GM18526 (cell line): ENCODE measurements around the gene AIFM2.

Experiments
- POLR2A ChIP-seq: IDR thresholded peaks from 3 replicates; pipeline ENCODE4 v1.6.1; 2011; ENCODE audit not compliant: insufficient read length; ENCODE audit errors: extremely low read depth

Gene AIFM2

DNA sequence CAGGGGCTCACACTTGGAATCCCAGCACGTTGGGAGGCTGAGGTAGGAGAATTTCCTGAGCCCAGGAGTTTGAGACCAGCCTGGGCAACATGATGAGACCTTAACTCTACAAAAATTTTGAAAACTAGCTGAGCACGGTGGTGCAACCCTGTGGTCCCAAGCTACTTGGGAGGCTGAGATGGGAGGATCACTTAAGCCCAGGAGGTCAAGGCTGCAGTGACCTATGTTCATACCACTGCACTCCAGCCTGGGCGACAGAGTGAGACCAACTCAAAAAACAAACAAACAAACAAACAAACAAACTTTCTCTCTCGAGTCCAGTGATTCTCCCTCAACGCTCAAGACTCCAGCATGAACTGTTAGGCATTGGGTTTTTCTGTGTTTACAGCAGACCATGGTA, 15.9 kb upstream of the AIFM2 start:
- TF ChIP-seq POLR2A = no peak

DNA sequence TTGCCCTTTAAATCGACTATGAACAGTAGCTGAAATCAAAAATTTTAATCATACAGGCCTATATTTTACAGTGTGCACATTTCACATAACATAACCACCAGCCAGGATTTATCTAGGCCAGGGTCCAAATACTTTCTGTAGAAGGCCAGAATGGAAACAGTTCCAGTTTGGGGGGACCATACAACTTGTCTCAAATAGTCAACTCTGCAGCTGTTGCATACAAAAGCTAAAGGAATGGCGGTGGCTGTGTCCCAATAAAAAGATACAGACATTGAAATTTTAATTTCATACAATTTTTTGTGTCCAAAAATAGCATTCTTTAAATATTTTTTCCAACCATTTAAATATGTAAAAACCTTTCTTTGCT, 14.6 kb upstream of the AIFM2 start:
- no peak for TF ChIP-seq POLR2A

DNA sequence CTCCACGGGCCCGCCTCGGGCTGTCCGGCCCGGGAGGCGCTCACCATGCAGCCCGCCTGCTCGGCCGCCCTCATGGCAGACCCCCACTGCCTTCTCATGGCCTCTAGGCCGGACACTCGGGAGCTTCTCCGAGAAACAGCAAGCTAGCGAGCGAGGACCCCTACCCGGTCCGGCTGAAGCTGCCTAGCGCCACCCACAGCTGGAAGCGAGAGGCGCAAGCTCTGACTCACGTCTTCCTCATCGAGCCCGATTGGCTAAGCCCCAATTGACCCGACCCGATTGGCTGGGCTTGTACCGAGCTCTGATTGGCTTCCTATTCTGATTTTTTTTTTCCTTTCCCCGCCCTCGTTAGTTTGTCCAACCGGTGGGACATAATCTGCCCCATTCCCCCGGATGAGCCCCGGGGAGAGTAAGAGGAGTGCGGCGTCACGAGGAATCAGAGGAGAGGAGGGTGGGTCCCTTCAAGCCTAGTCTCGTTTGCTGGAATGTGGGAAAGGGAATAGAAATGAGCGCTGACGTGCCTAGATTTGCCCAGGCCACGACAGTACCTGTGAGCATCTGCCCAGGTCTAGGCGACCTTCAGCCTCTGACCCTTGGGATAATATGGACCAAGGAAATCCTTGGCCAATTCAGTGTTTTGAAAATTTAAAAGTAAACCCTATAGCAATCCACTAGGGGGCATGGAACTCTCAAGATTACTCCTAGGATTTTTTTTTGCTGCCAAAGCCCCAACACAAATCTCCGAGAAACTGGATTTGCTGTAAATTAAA, 14.0 kb upstream of the AIFM2 start, which contains the start of gene TYSND1:
TYSND1 (minus strand) TSS at position 212 of the 770 bp plus-strand sequence; CDS start at position 98, 114 bp downstream.
- TF ChIP-seq POLR2A = peak; percentile 78

DNA sequence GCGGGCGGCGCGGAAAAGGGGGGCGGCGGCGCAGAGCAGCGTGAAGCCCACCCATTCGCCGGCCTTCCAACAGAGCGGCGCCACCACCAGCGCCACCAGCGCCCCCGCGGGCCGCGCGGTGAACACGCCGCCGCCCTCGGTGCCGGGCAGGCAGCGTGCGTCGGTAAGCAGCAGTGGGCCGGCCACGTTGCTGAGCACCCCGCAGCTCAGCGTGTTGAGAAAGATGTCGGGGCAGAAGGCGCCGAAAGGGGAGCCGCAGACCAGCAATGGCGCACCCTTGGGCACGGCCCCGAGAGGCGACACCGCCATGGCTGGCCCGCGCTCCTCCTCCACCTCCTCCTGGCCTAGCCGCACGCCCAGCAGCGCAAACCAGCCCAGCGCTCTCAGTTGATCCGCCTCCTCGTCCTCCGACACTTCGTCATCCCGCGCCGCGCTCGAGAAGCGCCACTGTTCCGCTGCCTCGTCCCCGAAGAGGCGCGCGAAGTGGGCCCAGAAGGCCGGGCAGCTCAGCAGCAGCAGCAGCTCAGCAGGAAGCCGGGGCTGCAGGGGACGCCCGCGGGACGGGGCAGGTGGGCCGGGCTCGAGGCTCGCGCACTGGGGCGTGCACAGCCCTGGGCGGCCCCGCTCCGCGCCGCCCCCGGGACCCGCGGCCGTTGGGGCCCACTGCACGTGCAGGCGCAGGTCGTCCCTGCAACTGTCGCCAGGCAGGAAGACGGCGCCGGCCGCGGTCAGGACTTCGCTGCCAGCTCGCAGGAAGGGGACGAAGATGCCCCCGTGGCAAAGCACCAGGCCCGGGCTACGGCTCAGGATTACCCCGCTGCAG, 13.3 kb upstream of the AIFM2 start:
- TF ChIP-seq POLR2A = peak; percentile 34

DNA sequence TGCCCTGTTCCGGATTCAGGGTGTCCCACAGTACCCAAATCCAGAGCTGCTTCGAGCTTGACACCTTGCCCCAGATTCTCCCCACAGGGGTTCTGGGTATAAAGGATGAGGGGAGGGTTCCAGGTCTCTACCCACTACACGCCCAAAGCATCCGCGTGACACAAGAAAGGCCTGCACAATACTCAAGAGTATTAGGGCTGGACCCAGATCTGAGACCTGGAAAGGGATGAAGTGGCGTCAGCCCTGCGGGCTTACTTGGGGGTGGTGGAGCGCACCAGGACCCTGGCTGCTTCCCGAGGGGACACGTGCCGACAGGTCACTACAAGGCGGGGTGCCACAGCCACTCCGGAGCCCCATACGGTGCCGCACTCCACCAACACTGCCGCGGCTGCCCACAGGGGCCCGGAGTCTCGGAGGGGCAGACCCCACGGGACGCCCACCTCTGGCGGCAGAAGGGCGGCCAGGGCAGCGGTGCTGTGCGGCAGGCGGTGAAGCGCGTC, 12.6 kb upstream of the AIFM2 start:
- no peak for TF ChIP-seq POLR2A

DNA sequence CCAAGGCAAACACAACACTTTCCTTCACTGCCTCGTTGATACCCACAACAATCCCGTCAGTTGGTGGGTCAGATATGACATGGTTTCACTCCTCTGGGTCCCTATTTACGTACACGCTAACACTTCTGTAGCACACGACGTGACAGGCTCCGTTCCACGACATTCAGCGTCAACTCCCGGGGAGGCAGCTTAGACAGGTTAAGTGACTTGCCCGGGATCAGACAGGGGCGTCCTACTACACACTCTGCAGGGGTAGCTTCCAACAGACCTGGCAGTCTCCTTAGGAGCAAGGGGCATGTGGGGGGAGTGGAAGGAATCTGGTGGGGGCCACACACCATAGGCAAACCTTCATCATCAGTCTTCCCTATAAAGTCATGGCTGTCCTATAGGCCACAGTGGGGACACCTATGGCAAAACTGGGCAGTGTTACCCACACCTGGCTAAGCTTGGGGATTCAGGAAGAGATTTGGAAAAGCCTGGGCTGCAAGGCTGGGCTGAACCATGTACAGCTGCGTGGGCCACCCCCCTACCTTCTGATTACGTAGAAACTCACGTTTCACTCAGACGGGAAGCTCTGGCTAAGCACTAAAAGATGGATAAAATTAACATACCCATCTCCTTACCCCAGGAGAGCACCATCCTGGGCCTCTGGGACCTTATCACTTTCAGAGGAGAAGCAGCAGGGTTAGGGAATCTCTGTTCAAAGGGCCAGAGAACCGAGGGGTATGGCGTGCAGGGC, 11.9 kb upstream of the AIFM2 start:
- TF ChIP-seq POLR2A = no peak

DNA sequence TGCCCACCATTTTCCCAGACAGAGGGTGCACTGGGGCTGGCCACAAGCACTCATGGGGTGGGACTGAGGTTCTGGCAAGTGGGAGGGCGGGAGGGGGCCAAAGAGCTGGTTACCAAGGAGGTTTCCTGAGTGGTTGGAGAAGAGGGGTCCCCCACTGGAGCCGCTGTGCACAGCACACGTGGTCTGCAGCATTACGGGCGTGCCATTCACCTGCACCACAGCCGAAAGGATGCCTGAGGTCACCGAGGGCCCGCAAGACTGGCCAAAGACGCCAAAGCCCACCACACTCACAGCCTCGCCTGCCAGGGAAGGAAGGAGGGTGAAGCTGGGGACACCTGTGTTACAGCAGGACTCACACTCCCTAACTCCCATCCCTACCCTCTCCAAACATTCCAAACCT, 9.9 kb upstream of the AIFM2 start:
- no peak for TF ChIP-seq POLR2A

DNA sequence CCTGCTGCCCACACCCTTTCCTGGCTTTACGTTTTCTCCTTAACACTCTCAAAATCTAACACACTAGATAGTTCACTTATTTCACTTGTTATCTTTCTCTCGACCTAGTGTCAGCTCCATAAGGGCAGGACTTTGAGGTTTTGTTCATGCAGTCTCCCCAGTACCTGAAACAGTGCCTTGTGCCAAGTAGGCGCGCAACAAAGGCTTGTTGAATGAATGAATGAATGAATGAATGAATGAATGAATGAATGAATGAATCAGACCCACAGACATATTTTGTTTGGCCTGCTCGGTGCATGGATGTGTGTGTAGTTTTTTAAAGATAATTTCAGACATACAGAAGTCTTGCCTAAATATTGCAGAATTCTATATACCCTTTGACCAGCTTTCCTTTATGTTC, 7.7 kb upstream of the AIFM2 start:
- no peak for TF ChIP-seq POLR2A

DNA sequence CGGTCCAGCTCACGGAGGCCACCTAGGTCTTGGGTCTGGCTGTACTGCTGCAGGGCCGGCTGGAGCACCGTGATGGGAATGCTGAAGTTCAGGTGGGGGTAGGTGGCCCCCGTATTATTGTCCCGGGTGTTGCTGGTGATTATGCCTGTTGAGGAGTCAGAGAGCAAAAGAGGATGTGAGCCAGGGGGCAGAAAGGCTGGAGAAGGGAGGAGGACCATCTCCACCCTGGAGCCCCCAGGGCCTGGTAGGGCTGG, 7.3 kb upstream of the AIFM2 start:
- no peak for TF ChIP-seq POLR2A

DNA sequence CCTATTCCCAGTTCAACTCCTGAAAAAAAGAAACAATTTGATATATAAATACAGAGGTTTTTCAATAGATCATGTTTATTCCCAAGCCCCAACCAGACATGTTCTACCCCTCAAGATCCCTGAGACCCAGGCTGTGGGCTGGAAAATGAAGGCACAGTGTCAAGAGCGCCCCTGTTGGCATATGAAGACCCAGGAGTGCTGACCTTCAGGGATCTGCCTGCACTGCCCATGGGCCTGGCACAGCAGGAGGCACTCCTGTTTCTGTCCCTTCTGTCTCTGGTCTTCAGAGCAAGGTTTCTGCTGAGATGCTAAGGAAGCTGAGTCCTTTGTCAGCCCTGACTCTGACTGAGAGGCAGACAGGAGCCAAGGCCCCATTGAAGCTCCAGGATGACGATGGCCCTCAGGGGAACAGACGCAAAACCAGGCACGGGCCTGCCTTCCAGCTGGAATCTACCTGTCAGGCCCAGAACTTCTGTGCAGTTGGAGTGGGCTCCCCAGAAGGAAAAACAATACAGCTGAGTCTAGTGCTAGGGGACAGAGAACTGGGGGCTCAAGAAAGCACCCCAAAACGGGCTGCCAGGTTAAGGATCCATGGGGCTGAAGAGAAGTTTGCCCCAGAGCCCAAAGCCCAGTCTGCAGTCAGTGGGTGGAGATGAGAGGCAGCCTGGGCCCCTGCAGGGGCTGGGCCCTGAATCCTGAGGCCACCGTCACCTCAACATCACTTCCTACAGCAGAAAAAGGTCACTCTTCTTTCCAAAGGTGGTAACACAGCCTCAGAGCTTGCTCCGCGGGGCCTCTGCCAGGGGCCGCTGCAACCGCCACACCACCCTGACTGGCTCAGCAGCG, 6.7 kb upstream of the AIFM2 start:
- TF ChIP-seq POLR2A = no peak

DNA sequence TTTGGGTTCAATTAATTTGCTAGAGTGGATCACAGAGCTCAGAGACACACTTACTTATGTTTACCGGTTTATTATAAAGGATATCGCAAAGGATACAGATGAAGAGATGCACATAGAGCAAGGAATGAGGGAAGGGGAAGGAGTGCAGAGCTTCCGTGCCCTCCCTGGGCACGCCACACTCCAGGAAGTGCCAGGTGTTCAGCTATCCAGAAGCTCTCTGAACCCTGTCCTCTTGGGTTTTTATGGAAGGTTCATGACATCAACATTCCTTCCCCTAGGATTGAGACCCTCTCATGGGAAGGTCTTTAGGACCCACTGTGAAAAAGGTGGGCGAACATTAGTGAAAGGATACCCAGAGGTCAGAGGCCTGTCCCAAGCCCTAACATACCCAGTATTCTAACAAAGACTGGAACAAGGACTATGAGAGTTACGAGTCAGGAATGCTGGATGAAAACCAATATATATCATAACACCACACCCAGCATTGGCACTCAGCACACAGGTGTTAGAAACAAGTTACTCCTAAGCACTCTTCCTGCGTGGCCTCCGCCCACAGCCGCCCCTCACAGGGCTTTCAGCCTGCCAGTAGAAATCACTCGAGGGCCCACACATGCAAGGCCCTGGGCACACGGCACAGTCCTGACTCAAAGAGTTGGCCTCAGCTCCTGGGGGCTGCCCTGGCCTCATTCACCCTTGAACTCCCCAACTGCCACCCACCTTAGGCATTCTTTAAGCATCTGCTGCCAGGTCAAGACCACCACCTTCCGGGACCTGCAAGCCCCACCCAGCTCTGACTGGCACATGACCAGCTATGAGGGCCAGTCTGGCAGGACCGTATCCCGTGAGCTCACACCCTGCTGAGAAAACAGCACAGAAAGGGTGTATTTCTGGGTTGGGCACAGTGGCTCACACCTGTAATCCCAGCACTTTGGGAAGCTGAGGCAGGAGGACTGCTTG, 5.6 kb upstream of the AIFM2 start:
- no peak for TF ChIP-seq POLR2A

DNA sequence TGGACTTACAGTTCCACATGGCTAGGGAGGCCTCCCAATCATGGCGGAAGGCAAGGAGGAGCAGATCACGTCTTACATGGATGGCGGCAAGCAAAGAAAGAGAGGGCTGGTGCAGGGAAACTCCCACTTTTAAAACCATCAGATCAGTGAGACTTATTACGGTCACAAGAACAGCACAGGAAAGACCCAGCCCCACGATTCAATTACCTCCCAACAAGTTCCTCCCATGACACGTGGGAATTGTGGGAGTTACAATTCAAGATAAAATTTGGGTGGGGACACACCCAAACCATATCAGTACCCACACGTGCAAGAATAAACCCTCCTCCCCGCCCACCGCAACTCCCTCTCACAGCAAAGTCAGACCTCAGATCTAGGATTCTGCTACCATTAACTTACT, 4.5 kb upstream of the AIFM2 start:
- no peak for TF ChIP-seq POLR2A

DNA sequence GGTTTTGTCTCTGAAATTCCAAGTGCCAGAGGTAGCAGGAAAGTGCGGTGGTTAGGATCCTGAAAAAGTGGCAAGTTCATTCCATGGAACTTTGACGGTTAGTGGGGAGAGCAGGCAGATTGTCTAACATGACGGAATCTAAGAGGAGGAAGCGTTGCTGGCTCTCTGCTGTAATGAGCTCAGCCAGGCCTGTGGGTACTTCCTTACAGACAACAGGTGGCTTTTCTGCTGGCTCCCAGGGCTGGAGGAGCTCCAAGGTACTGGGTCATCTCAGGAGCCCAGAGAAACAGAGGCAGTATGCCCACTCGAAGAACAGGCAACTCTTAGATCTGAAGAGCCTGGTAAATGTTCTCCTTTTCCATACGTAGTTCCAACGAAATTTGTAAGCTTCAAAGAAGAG, 3.1 kb upstream of the AIFM2 start:
- no peak for TF ChIP-seq POLR2A

DNA sequence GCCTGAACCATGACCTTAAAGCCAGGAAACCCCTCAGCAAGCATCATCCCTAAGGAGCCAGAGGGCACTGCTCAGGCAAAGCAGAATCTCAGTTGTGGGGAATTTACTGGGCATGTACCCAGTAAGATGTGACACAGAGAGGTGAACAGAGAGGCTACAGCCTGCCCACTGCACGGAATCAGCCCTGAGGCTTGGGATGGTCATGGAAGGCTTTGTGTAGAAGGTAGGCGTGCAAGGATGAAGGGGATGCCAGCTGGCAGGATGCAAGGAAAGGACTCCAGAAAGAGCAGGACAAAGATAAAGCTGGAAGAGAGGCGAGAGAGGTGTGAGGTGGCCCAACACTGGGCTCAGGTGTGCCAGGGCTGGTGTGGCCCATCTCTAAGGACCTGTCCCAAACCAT, 2.4 kb upstream of the AIFM2 start:
- TF ChIP-seq POLR2A = no peak
